CD8-positive, alpha-beta memory T cell (primary cell): ENCODE results near the gene ZDHHC7. TPM values are rescaled to one million over a fixed set of nuclear protein-coding genes. Genes with fewer than 3 reads are reported as not detected.
"Not testable (repeated sequence)": the region's sequence is repeated elsewhere in the genome, so short reads cannot be mapped to it uniquely, and the experiment has no call there.

Experiments used
- CTCF ChIA-PET: fragments of 350-600 bp; sonication (Branson Sonifier 250); formaldehyde crosslinking; loops from one replicate; lab custom pipeline; 2021; ENCODE audit warnings: antibody characterized with exemption; lab: Charles Lee
- POLR2A ChIA-PET: fragments of 350-600 bp; sonication (Branson Sonifier 250); formaldehyde crosslinking; loops from one replicate; lab custom pipeline; 2021; ENCODE audit warnings: antibody characterized with exemption; lab: Charles Lee
- DNase-seq, 5 donors: peaks; one replicate each; pipeline versions ENCODE4 v3.0.0 to v3.0.0-alpha.2; 2020 to 2022; ENCODE audit warnings: mixed read lengths in 1 of 5
- H3K27ac ChIP-seq: one replicate; pipeline ENCODE4 v1.7.0; 2013; ENCODE audit warnings: low read depth, mild to moderate bottlenecking, low read length, moderate library complexity
- H3K27me3 ChIP-seq: 2 replicates; pipeline ENCODE4 v1.7.0; 2013; ENCODE audit warnings: low read length, mild to moderate bottlenecking; ENCODE audit not compliant: insufficient read depth, poor library complexity, severe bottlenecking
- H3K36me3 ChIP-seq: 2 replicates; pipeline ENCODE4 v1.7.0; 2013; ENCODE audit warnings: mild to moderate bottlenecking, low read length, moderate library complexity; ENCODE audit not compliant: insufficient read depth
- H3K4me1 ChIP-seq: 2 replicates; pipeline ENCODE4 v1.7.0; 2013; ENCODE audit warnings: mild to moderate bottlenecking, low read length, moderate library complexity; ENCODE audit not compliant: insufficient read depth
- H3K4me3 ChIP-seq: 2 replicates; pipeline ENCODE4 v1.7.0; 2013; ENCODE audit warnings: mild to moderate bottlenecking, low read length
- H3K9me3 ChIP-seq: 2 replicates; pipeline ENCODE4 v1.7.0; 2013; ENCODE audit warnings: mild to moderate bottlenecking, low read length
- H3K27ac Mint-ChIP-seq, 8 donors: one replicate each; pipeline ENCODE4 v1.8.0; 2020 to 2021; ENCODE audit warnings: mixed read lengths in 8 of 8, mild to moderate bottlenecking in 6 of 8, inconsistent platforms in 3 of 8, moderate library complexity in 3 of 8
- H3K27me3 Mint-ChIP-seq, 2 donors: one replicate each; pipeline ENCODE4 v1.8.0; 2020 to 2021; ENCODE audit warnings: mixed read lengths in 2 of 2, mild to moderate bottlenecking in 1 of 2, moderate library complexity in 1 of 2
- H3K36me3 Mint-ChIP-seq, 3 donors: one replicate each; pipeline ENCODE4 v1.8.0; 2020 to 2021; ENCODE audit warnings: mixed read lengths in 3 of 3, inconsistent platforms in 1 of 3, mild to moderate bottlenecking in 1 of 3
- H3K4me1 Mint-ChIP-seq, 3 donors: one replicate each; pipeline ENCODE4 v1.8.0; 2020 to 2021; ENCODE audit warnings: mixed read lengths in 3 of 3, inconsistent platforms in 1 of 3, mild to moderate bottlenecking in 1 of 3
- H3K4me3 Mint-ChIP-seq, 7 donors: one replicate each; pipeline ENCODE4 v1.8.0; 2020 to 2021; ENCODE audit warnings: mixed read lengths in 7 of 7, mild to moderate bottlenecking in 6 of 7, moderate library complexity in 4 of 7, inconsistent platforms in 2 of 7
- H3K9me3 Mint-ChIP-seq, 5 donors: one replicate each; pipeline ENCODE4 v1.8.0; 2020 to 2022; ENCODE audit warnings: mixed read lengths in 5 of 5, mild to moderate bottlenecking in 3 of 5, moderate library complexity in 2 of 5, inconsistent platforms in 1 of 5
- polyA plus RNA-seq: library from polyadenylated mRNA; unstranded; fragments of 300-500 nt; fragmentation: Illumina TruSeq; gene quantifications from one replicate; pipeline ENCODE4 v1.2.3, GENCODE V29; 2021
- total RNA-seq, 2 experiments: library from RNA; stranded (reverse); gene quantifications; one replicate each; pipeline ENCODE4 v1.2.3, GENCODE V29; 2021

The ZDHHC7 gene
- total and polyA plus RNA-seq, 3 experiments from 2014 or later: 31.6 to 45.7 (median 32.6) TPM

DNA sequence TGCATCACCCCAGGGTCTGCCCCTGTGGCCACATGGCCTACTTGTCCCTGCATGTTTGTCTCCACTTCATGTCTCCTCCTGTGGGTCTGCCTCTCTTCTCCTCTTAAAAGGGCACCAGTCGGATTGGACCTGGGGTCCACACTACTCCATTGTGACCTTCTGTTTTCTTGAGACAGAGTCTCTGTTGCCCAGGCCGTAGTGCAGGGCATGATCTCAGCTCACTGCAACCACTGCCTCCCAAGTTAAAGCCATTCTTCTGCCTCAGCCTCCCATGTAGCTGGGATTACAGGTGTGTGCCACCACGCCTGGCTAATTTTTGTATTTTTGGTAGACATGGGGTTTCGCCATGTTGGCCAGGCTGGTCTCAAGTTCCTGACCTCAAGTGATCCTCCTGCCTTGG is 20.9 kb upstream of the ZDHHC7 start:
- CTCF ChIA-PET: interaction anchor here (1.1 to 3.0 kb wide), 2 partner anchors 24 to 55 kb away, joined by 4 to 9 read pairs; no protein-coding TSS in a partner anchor

DNA sequence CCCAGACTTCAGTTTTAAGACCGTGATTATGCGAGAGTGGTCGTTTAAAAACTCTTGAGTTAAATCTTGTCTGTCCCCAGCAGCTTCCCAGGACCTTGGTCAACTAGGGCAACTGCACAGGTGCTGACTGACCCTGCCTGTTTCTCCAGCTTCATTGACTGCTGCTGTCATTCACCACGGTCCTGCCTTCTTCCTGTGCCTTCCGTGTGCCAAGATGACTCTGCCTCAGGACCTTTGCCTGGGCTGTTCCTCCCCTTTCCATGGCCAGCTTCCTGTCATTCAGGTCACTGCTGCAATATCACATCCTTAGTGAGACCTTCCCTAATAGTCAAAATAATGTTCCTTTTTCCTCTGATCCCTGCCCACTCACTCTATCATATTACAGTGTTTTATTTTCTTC is 20.1 kb upstream of the ZDHHC7 start:
- Histone ChIP-seq H3K9me3 (no peaks in the 10 kb centered on the region), H3K27me3 (no peaks in the 10 kb centered on the region), H3K4me3 (no peak overlapping the region), H3K4me1 (peaks cover 27% of the 10 kb centered on the region), H3K27ac (no peak overlapping the region), H3K36me3 (no peaks in the 10 kb centered on the region)
- Mint-ChIP-seq H3K36me3 (peaks cover 0 to 23% (median 0%) of the 10 kb centered on the region in 3 donors), H3K27me3 (no peaks in the 10 kb centered on the region), H3K27ac (peak overlapping the region in 5 of 8 donors; percentile 19 to 77 (median 69)), H3K4me3 (no peak overlapping the region), H3K4me1 (peaks cover 28 to 46% (median 30%) of the 10 kb centered on the region in 3 donors), H3K9me3 (no peaks in the 10 kb centered on the region)
- CTCF ChIA-PET: interaction anchor here (1.1 to 3.0 kb wide), 2 partner anchors 25 to 56 kb away, joined by 4 to 9 read pairs; no protein-coding TSS in a partner anchor
- POLR2A ChIA-PET: interaction anchor here (0.6 kb wide), 1 partner anchor 24 kb away, joined by 3 read pairs; no protein-coding TSS in a partner anchor
- DNase-seq: no peak

More for the DNA sequence above, 20.9 kb upstream of the ZDHHC7 start:
- H3K36me3 ChIP-seq, H3K4me3 ChIP-seq, H3K9me3 Mint-ChIP-seq, H3K4me3 Mint-ChIP-seq, H3K27ac ChIP-seq, H3K9me3 ChIP-seq, POLR2A ChIA-PET, DNase-seq, H3K27me3 ChIP-seq, H3K27me3 Mint-ChIP-seq: not testable (repeated sequence)
- H3K36me3 Mint-ChIP-seq: peaks cover 0 to 30% (median 2%) of the 10 kb centered on the region in 3 donors
- H3K4me1 Mint-ChIP-seq: peaks cover 22 to 38% (median 23%) of the 10 kb centered on the region in 3 donors
- peaks cover 22% of the 10 kb centered on the region for H3K4me1 ChIP-seq
- H3K27ac Mint-ChIP-seq: peak overlapping the region in 2 of 8 donors; percentile 36 to 78

DNA sequence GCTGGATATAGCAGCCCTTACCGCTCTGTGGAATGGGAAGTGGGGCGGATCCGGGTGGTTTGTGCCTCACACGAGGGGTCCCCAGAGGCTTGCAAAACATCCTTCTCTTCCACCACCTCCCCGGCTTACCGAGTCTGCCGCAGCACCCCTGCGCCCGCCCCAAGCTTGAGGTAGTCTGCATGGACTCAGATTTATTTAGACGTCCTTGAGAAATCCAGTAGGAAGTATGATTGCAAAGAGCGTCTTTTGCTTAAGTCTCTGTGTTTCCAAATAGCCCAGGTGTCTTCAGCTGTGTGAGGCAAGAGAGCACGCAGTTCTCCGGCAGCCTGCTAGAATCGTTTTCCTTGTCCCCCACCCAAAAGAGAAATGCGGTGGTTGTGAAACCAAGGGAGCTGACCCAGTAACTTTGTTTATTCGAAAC is 18.7 kb upstream of the ZDHHC7 start:
- no peak for DNase-seq
- no peak overlapping the region for H3K27ac ChIP-seq

DNA sequence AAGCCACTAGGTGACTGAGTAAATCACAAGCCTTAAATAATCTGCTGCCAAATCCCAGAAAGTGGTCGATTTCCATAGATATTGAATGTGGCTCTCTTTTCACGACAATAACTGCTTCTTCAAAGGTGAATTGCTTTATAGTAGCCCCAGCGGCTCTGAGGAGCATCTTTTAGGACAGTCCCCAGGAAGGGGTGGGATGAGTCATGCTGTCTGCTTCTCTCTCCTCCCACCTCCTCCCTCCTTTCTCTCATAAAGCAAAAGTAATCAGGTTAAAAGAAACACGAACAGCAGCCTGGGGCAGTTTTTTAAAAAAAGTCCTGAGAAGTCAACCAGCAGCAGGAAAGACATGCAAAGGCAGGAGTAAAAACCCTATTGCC is 18.1 kb upstream of the ZDHHC7 start:
- Mint-ChIP-seq H3K9me3 (no peaks in the 10 kb centered on the region), H3K4me3 (peak overlapping the region; percentile 92 to 98 (median 95)), H3K27me3 (no peaks in the 10 kb centered on the region), H3K27ac (peak overlapping the region; percentile 78 to 99 (median 96)), H3K4me1 (peaks cover 28 to 48% (median 36%) of the 10 kb centered on the region in 3 donors), H3K36me3 (peaks cover 0 to 20% (median 0%) of the 10 kb centered on the region in 3 donors)
- Histone ChIP-seq H3K9me3 (no peaks in the 10 kb centered on the region), H3K4me3 (peak overlapping the region; percentile 57), H3K27ac (peak overlapping the region; percentile 44), H3K4me1 (peaks cover 27% of the 10 kb centered on the region), H3K36me3 (no peaks in the 10 kb centered on the region), H3K27me3 (no peaks in the 10 kb centered on the region)
- DNase-seq: peak; percentile 26 to 78 (median 54)
- POLR2A ChIA-PET: interaction anchor here (2.4 kb wide), 1 partner anchor 26 kb away, joined by 10 read pairs; no protein-coding TSS in a partner anchor
- CTCF ChIA-PET: interaction anchor here (1.9 kb wide), 1 partner anchor 26 kb away, joined by 9 read pairs; no protein-coding TSS in a partner anchor

More for the DNA sequence above, 18.7 kb upstream of the ZDHHC7 start:
- H3K4me3 Mint-ChIP-seq: peak overlapping the region in 2 of 7 donors; percentile 23 to 98
- no peaks in the 10 kb centered on the region for H3K9me3 Mint-ChIP-seq
- H3K36me3 Mint-ChIP-seq: peaks cover 0 to 20% (median 0%) of the 10 kb centered on the region in 3 donors
- CTCF ChIA-PET: interaction anchor here (1.9 kb wide), 1 partner anchor 25 kb away, joined by 9 read pairs; no protein-coding TSS in a partner anchor
- Histone ChIP-seq H3K9me3 (no peaks in the 10 kb centered on the region), H3K36me3 (no peaks in the 10 kb centered on the region), H3K27me3 (no peaks in the 10 kb centered on the region), H3K4me1 (peaks cover 27% of the 10 kb centered on the region), H3K4me3 (no peak overlapping the region)
- peaks cover 29 to 51% (median 36%) of the 10 kb centered on the region in 3 donors for H3K4me1 Mint-ChIP-seq
- H3K27me3 Mint-ChIP-seq: no peaks in the 10 kb centered on the region
- POLR2A ChIA-PET: no interaction called here
- peak overlapping the region in 3 of 8 donors; percentile 97 to 99 (median 97) for H3K27ac Mint-ChIP-seq

DNA sequence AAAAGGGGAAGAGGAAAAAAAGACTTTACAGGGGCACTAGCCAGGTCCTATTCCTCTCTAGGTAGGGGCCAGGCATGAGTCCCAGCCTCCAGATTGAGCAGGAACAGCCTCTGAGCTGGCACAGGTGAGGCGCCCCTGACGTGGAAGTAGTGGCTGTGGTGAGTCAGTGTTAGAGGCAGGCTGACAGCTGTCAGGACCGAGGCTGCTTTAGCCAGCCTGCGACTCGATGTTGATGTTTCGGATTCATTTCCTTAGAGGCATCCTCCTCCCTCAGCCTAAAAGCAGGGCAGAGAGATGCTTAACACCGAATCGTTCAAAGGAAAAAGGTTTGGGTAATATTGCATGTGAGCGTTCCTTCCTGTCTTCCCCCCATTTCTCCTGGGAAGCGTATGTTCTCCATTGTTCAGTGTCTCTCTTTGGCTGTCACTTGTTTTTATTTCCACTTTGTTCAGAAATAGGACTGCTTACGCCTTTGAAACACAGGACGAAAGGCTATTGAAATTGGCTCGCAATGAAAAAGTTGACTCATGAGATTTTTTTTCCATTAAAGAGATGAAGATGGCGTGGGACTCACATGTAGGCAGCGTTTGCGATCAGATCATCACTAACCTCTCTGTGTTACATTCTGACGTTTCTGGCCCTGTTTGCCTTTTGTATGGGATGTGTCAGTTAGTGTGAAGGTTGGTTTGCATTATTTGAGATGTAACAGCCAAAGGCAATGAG is 17.5 kb upstream of the ZDHHC7 start:
- Mint-ChIP-seq H3K27ac (peak overlapping the region; percentile 78 to 99 (median 96)), H3K4me1 (peaks cover 27 to 46% (median 36%) of the 10 kb centered on the region in 3 donors), H3K27me3 (no peaks in the 10 kb centered on the region), H3K9me3 (no peaks in the 10 kb centered on the region), H3K4me3 (peak overlapping the region; percentile 92 to 98 (median 95)), H3K36me3 (peaks cover 0 to 17% (median 0%) of the 10 kb centered on the region in 3 donors)
- no peaks in the 10 kb centered on the region for H3K27me3 ChIP-seq
- ChIA-PET CTCF (interaction anchor here (1.0 to 3.7 kb wide), 4 partner anchors 17 to 58 kb away, joined by 3 to 27 read pairs (median 16); partner anchors contain the start of gene ZDHHC7), POLR2A (interaction anchor here (0.6 to 2.9 kb wide), 7 partner anchors 12 to 269 kb away, joined by 4 to 27 read pairs (median 6); partner anchors contain the start of gene ZDHHC7)
- no peaks in the 10 kb centered on the region for H3K9me3 ChIP-seq
- H3K4me3 ChIP-seq: peak overlapping the region; percentile 57
- no peaks in the 10 kb centered on the region for H3K36me3 ChIP-seq
- peak; percentile 46 to 84 (median 68) for DNase-seq
- peak overlapping the region; percentile 44 for H3K27ac ChIP-seq
- H3K4me1 ChIP-seq: peaks cover 27% of the 10 kb centered on the region

DNA sequence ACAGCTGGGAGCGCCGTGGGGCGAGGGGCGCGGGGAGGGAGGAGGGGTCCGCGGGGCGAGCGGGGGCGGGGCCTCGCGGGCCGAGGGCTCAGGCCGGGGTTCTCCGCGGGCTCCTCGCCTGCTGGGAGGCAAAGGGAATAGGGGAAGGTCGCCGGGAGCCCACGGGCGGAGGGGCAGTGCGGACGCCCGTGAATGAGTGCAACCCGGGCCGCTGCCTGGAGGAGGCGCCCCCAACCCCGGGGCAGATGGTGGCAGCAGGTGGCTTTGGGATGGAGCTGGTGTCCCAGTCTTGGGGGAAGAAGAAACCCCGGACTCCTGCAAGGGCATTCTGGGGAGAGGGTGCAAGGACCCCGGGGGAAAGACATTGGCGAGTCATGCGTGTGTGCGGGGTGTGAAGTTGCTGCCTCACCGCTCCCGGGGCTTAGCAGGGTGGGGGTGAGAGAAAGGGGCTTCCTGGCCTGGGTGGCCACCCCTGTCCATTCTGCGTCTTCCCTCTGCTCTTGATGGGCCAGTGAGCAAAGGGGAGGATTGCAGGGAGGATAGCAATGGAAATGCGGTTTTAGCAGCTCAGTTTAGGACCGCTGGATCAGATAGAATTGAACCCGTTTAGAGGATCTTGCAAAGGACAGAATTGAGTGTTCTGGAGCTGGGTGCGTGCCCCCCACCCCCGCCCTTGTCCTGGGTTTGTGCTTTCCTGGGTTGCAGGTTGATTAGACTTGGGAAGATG is 16.8 kb upstream of the ZDHHC7 start:
- no peaks in the 10 kb centered on the region for H3K36me3 ChIP-seq
- H3K4me1 ChIP-seq: peaks cover 27% of the 10 kb centered on the region
- H3K9me3 Mint-ChIP-seq: no peaks in the 10 kb centered on the region
- peak overlapping the region; percentile 92 to 98 (median 95) for H3K4me3 Mint-ChIP-seq
- no peaks in the 10 kb centered on the region for H3K27me3 ChIP-seq
- ChIA-PET POLR2A (interaction anchor here (0.7 to 2.9 kb wide), 7 partner anchors 12 to 269 kb away, joined by 4 to 27 read pairs (median 6); partner anchors contain the start of gene ZDHHC7), CTCF (interaction anchor here (1.0 to 3.7 kb wide), 4 partner anchors 16 to 58 kb away, joined by 3 to 27 read pairs (median 16); partner anchors contain the start of gene ZDHHC7)
- H3K9me3 ChIP-seq: no peaks in the 10 kb centered on the region
- peak in 2 of 5 donors; percentile 5 to 52 for DNase-seq
- peaks cover 0 to 14% (median 0%) of the 10 kb centered on the region in 3 donors for H3K36me3 Mint-ChIP-seq
- H3K4me3 ChIP-seq: peak overlapping the region; percentile 57
- H3K4me1 Mint-ChIP-seq: peaks cover 27 to 46% (median 36%) of the 10 kb centered on the region in 3 donors
- no peaks in the 10 kb centered on the region for H3K27me3 Mint-ChIP-seq
- H3K27ac ChIP-seq: peak overlapping the region; percentile 72
- H3K27ac Mint-ChIP-seq: peak overlapping the region; percentile 78 to 99 (median 96)

DNA sequence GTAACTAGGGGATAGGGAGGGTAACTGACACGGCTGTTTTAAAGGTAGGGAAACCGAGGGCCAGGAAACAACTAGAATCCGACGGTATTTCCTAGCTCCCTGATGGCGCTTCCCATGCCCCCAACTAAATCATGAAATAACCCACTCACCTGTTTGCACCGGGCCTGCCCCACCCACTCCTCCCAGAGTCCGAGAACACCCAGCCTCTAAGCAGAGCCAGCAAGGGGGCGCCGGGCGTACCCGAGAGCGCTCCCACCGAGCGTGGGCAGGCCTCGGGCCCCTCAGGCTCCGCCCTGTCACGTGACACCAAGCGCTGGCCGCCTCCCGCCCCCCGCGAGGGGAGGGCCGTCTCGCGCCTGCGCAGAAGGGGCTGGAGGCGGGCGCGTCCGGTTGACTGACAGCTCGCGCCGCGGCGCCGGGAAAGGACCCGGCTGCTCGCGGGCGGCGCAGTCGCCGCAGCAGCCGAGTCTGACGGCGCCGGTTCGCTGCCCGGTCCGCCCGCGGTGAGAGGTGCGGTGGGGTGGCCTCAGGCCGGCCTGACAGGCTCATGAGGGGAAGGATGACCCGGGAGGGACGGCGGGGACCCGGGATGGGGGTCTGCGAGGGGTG is 16.1 kb upstream of the ZDHHC7 start, which contains the start of gene KIAA0513:
Gene KIAA0513 (plus strand): TSS at position 447 of the 609 bp plus-strand sequence. CDS start 39,277 bp downstream, outside the sequence.
- no peaks in the 10 kb centered on the region for H3K27me3 Mint-ChIP-seq
- H3K36me3 ChIP-seq: no peaks in the 10 kb centered on the region
- H3K27ac ChIP-seq: peak within 1 kb of the TSS; percentile 72
- peaks cover 0 to 12% (median 0%) of the 10 kb centered on the region in 3 donors for H3K36me3 Mint-ChIP-seq
- no peaks in the 10 kb centered on the region for H3K9me3 Mint-ChIP-seq
- H3K4me1 ChIP-seq: peaks cover 27% of the 10 kb centered on the region
- ChIA-PET CTCF (interaction anchor here (1.0 to 3.7 kb wide), 4 partner anchors 15 to 59 kb away, joined by 3 to 27 read pairs (median 16); partner anchors contain the start of gene ZDHHC7), POLR2A (interaction anchor here (1.0 to 2.9 kb wide), 6 partner anchors 11 to 59 kb away, joined by 3 to 27 read pairs (median 6); partner anchors contain the start of gene ZDHHC7)
- peak within 1 kb of the TSS; percentile 85 to 99 (median 96) for H3K27ac Mint-ChIP-seq
- H3K4me3 Mint-ChIP-seq: peak within 1 kb of the TSS; percentile 92 to 98 (median 95)
- no peaks in the 10 kb centered on the region for H3K27me3 ChIP-seq
- peak within 1 kb of the TSS; percentile 57 for H3K4me3 ChIP-seq
- peaks cover 27 to 46% (median 36%) of the 10 kb centered on the region in 3 donors for H3K4me1 Mint-ChIP-seq
- no peaks in the 10 kb centered on the region for H3K9me3 ChIP-seq
- DNase-seq: peak; percentile 96 to 98 (median 97)
